Kidney (tissue), 14 donors: ENCODE measurements around the gene CACNB1. TPM values are rescaled to one million over a fixed set of nuclear protein-coding genes. Genes with fewer than 3 reads are reported as not detected.

Experiments
- DNase-seq, 5 donors: peaks; one replicate each; pipeline ENCODE4 v3.0.0-alpha.2; 2013 to 2020
- FAIRE-seq: peaks from 2 replicates; lab custom pipeline; 2012; peaks lifted over from hg19 to GRCh38; lab: Jason Lieb, UNC
- H3K27ac ChIP-seq, 2 donors: one replicate each; pipeline ENCODE4 v1.7.0; 2013; ENCODE audit warnings: low read depth in 2 of 2, low read length in 2 of 2, inconsistent platforms in 1 of 2
- H3K27me3 ChIP-seq: one replicate; pipeline ENCODE4 v1.7.1; 2013; ENCODE audit warnings: low read length, inconsistent platforms; ENCODE audit not compliant: control insufficient read depth, insufficient read depth
- H3K36me3 ChIP-seq, 3 donors: one replicate each; pipeline versions ENCODE4 v1.7.0 to v1.7.1; 2013; ENCODE audit warnings: low read length in 3 of 3, control low read depth in 1 of 3, inconsistent platforms in 1 of 3; ENCODE audit not compliant: insufficient read depth in 3 of 3, control insufficient read depth in 2 of 3
- H3K4me1 ChIP-seq, 3 donors: one replicate each; pipeline versions ENCODE4 v1.7.0 to v1.7.1; 2013; ENCODE audit warnings: low read length in 3 of 3, inconsistent platforms in 1 of 3, low read depth in 1 of 3; ENCODE audit not compliant: control insufficient read depth in 2 of 3, insufficient read depth in 2 of 3
- H3K4me3 ChIP-seq, 3 donors: one replicate each; pipeline versions ENCODE4 v1.7.0 to v1.8.1; 2013; ENCODE audit warnings: low read length in 3 of 3, control low read depth in 1 of 3, inconsistent platforms in 1 of 3
- H3K9ac ChIP-seq, 3 donors: one replicate each; pipeline versions ENCODE4 v1.7.0 to v1.7.1; 2013; ENCODE audit warnings: low read length in 3 of 3, control low read depth in 1 of 3, inconsistent platforms in 1 of 3
- H3K9me3 ChIP-seq, 3 donors: one replicate each; pipeline versions ENCODE4 v1.7.0 to v1.7.1; 2013; ENCODE audit warnings: low read length in 3 of 3, control low read depth in 1 of 3, inconsistent platforms in 1 of 3; ENCODE audit not compliant: control insufficient read depth in 2 of 3, insufficient read depth in 1 of 3
- CTCF ChIP-seq: IDR thresholded peaks from 3 replicates; pipeline ENCODE4 v1.5.1; 2012; ENCODE audit warnings: mild to moderate bottlenecking, moderate library complexity, borderline replicate concordance; ENCODE audit not compliant: insufficient read depth; ENCODE audit errors: extremely low read depth
- intact Hi-C: fragments of 100-400 bp; cut with DNase I; formaldehyde crosslinking; loops from one replicate; pipeline ENCODE4 v1.11.1; 2022
- polyA plus RNA-seq: library from polyadenylated mRNA; stranded (reverse); fragments of 350-450 nt; fragmentation: Illumina TruSeq; extraction: RNeasy Lipid Tissue Mini Kit (QIAGEN cat#74804); gene quantifications from one replicate; pipeline ENCODE4 v1.2.3, GENCODE V29; 2014; ENCODE audit warnings: low read depth, low replicate concordance; ENCODE audit not compliant: insufficient read depth
- total RNA-seq: library from RNA; stranded (reverse); fragmentation: NEBNext Ultra II Directional; extraction: Animal tissue kit (Norgen Biotek cat#: 25700); gene quantifications from one replicate; pipeline ENCODE4 v1.2.1, GENCODE V29; 2021
- donor health status: control.
- donor health status: control.
- donor health status: control.
- donor health status: control.
- donor health status: control.
- donor health status: DM: yes; HTN: yes; CAD: no.
- donor health status: Normal renal cell carcinoma (clear cell type).

Gene CACNB1
- total and polyA plus RNA-seq, 2 donors from 2014 or later = 1.4 to 9.9 TPM

GRCh38 chr17:39236981-39237441, 39.5 kb upstream of the CACNB1 start:
- Histone ChIP-seq H3K4me3 (no peak overlapping the region), H3K9me3 (no peaks in the 10 kb centered on the region), H3K27me3 (no peaks in the 10 kb centered on the region), H3K36me3 (no peaks in the 10 kb centered on the region), H3K4me1 (peaks cover 0 to 3% (median 0%) of the 10 kb centered on the region in 3 donors), H3K27ac (no peak overlapping the region), H3K9ac (no peak overlapping the region)
- intact Hi-C loops = no loop called here
- FAIRE-seq (no peak), DNase-seq (peak in 1 of 5 donors; percentile 34)
- TF ChIP-seq CTCF = no peak

DNA sequence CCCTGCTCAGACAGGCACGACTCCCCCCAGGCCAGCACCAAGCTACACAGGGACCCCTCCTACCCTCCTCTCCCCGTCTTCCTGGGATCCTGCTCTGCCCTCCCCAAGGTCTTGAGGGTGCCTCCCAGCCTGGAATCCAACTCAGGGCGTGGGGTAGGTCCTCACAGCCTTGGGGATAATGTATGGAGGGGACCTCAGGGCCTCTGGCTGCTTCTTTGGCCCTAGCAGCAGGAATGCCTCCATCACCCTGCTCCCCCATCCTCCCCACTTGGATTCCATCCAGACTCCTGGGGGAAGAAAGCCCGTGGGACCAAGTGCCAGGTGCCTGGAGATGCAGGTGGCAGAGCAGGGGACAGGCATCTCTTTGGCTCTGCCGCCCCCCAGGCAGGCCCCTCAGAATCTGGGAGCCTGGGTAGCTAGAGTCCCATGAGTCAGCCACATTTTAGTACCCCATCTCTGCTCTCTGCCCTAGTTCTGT, 39.0 kb upstream of the CACNB1 start:
- H3K9ac ChIP-seq = no peak overlapping the region
- no peaks in the 10 kb centered on the region for H3K27me3 ChIP-seq
- no peaks in the 10 kb centered on the region for H3K36me3 ChIP-seq
- DNase-seq (peak in 1 of 5 donors; percentile 41), FAIRE-seq (no peak)
- no peak overlapping the region for H3K4me3 ChIP-seq
- no peak for TF ChIP-seq CTCF
- H3K9me3 ChIP-seq = no peaks in the 10 kb centered on the region
- H3K27ac ChIP-seq = no peak overlapping the region
- intact Hi-C loops = no loop called here
- peaks cover 0 to 8% (median 0%) of the 10 kb centered on the region in 3 donors for H3K4me1 ChIP-seq

GRCh38 chr17:39235555-39236449, 38.3 kb upstream of the CACNB1 start:
- H3K9me3 ChIP-seq = no peaks in the 10 kb centered on the region
- no peak overlapping the region for H3K4me3 ChIP-seq
- intact Hi-C loops = no loop called here
- FAIRE-seq (no peak), DNase-seq (peak in 4 of 5 donors; percentile 62 to 81 (median 71))
- TF ChIP-seq CTCF = peak; percentile 50
- no peaks in the 10 kb centered on the region for H3K36me3 ChIP-seq
- H3K4me1 ChIP-seq = peaks cover 0 to 8% (median 0%) of the 10 kb centered on the region in 3 donors
- H3K9ac ChIP-seq = no peak overlapping the region
- no peak overlapping the region for H3K27ac ChIP-seq
- H3K27me3 ChIP-seq = no peaks in the 10 kb centered on the region
